Activated T-helper 2 cell treated with anti-CD3 and anti-CD28 coated beads, Interferon-gamma antibody, Interleukin-2, Interleukin-4, amounts not matched to agents 10 μg/mL and 5 μg/mL and 100 μg/mL, durations not matched to agents 14 hours and 24 hours and 36 hours (primary cell): ENCODE measurements around the gene LYZ. TPM values are rescaled to one million over a fixed set of nuclear protein-coding genes. Genes with fewer than 3 reads are reported as not detected.
"Not testable (repeated sequence)": the region's sequence is repeated elsewhere in the genome, so short reads cannot be mapped to it uniquely, and the experiment has no call there.

ENCODE experiments used
- DNase-seq: peaks from one replicate; pipeline ENCODE4 v3.0.0; 2021; ENCODE audit warnings: low spot score
- H3K27ac Mint-ChIP-seq: one replicate; pipeline ENCODE4 v1.8.0; 2021; ENCODE audit warnings: mixed read lengths
- H3K27me3 Mint-ChIP-seq: one replicate; pipeline ENCODE4 v1.8.0; 2021; ENCODE audit warnings: low read depth, mixed read lengths
- H3K36me3 Mint-ChIP-seq: one replicate; pipeline ENCODE4 v1.8.0; 2021; ENCODE audit warnings: low read depth, mixed read lengths
- H3K4me1 Mint-ChIP-seq: one replicate; pipeline ENCODE4 v1.8.0; 2021; ENCODE audit warnings: low read depth, mixed read lengths
- H3K4me3 Mint-ChIP-seq: one replicate; pipeline ENCODE4 v1.8.0; 2021; ENCODE audit warnings: low read depth, mild to moderate bottlenecking, moderate library complexity, mixed read lengths
- H3K9me3 Mint-ChIP-seq: one replicate; pipeline ENCODE4 v1.8.0; 2021; ENCODE audit warnings: mixed read lengths
- intact Hi-C: fragments of 100-400 bp; cut with micrococcal nuclease; formaldehyde crosslinking; loops from one replicate; pipeline ENCODE4 v1.15.1; 2023
- total RNA-seq: library from RNA; stranded (reverse); gene quantifications from 2 replicates; pipeline ENCODE4 v1.2.3, GENCODE V29; 2022

LYZ gene
- total RNA-seq, result not detected in 2 replicates

GRCh38 chr12:69348162-69348938 lies at the start of gene LYZ:
TSS of gene LYZ (plus strand) at chr12:69348381. CDS start at chr12:69348409, 28 bp downstream.
- H3K27me3 Mint-ChIP-seq, result peaks cover 15% of the 10 kb centered on the region
- H3K4me3 Mint-ChIP-seq, result no peak within 1 kb of the TSS
- H3K36me3 Mint-ChIP-seq, result no peaks in the 10 kb centered on the region
- intact Hi-C loops, result no loop called here
- H3K9me3 Mint-ChIP-seq, result no peaks in the 10 kb centered on the region
- H3K4me1 Mint-ChIP-seq, result peaks cover 4% of the 10 kb centered on the region
- H3K27ac Mint-ChIP-seq, result no peak within 1 kb of the TSS
- no peak for DNase-seq

- no peak overlapping the region for H3K27ac Mint-ChIP-seq
- intact Hi-C loops, result no loop called here
- peaks cover 27% of the 10 kb centered on the region for H3K27me3 Mint-ChIP-seq
- peaks cover 2% of the 10 kb centered on the region for H3K4me1 Mint-ChIP-seq
- peaks cover 5% of the 10 kb centered on the region for H3K9me3 Mint-ChIP-seq
- DNase-seq, result no peak
- no peak overlapping the region for H3K4me3 Mint-ChIP-seq
- H3K36me3 Mint-ChIP-seq, result no peaks in the 10 kb centered on the region
Measured at GRCh38 chr12:69298947-69299346, 49.2 kb upstream of the LYZ start.

GRCh38 chr12:69304284-69304683 lies 43.9 kb upstream of the LYZ start:
- intact Hi-C loops, result no loop called here
- H3K9me3 Mint-ChIP-seq, result peaks cover 27% of the 10 kb centered on the region
- H3K27ac Mint-ChIP-seq, result no peak overlapping the region
- peaks cover 22% of the 10 kb centered on the region for H3K27me3 Mint-ChIP-seq
- no peak overlapping the region for H3K4me3 Mint-ChIP-seq
- H3K36me3 Mint-ChIP-seq, result no peaks in the 10 kb centered on the region
- DNase-seq, result no peak
- no peaks in the 10 kb centered on the region for H3K4me1 Mint-ChIP-seq

DNA sequence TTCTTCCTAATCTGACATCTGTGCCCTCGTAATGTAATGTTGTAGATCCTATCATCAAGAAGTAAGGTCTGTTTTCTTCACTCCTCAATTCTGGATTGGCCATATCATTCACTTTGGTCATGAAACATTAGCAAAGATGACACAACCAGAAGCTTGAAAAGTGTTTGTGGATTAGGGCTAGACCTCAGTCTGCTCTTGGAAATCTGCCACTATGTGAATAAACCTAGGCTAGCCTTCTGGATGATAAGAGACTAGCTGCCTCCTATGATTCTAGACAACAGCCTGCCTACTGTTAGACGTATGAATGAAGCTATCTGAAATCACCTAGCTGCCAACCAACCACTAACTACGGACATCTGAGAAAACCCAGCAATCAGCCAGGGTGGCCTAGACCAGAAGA lies 38.7 kb upstream of the LYZ start:
- Mint-ChIP-seq H3K4me3 (no peak overlapping the region), H3K27ac (no peak overlapping the region), H3K9me3 (peaks cover 23% of the 10 kb centered on the region), H3K36me3 (no peaks in the 10 kb centered on the region), H3K27me3 (peaks cover 6% of the 10 kb centered on the region), H3K4me1 (no peaks in the 10 kb centered on the region)
- DNase-seq, result no peak
- intact Hi-C loops, result no loop called here

DNA sequence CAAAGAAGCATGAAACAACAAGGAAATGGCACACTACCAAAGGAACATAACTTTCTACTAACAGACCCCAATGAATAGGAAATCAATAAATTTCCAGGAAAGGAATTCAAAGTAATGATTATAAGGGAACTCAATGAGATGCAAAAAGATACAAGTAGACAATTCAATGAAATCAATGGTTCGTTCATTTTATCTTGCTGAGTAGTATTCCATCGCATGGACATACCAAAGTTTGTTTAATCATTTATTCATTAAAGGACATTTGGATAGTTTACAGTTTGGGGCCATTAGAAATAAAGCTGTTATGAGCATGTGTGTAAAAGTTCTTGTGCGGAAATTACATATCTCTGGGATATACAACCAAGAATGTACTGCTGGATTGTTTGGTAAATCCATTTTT lies 35.0 kb upstream of the LYZ start:
- no peaks in the 10 kb centered on the region for H3K4me1 Mint-ChIP-seq
- DNase-seq, result no peak
- peaks cover 11% of the 10 kb centered on the region for H3K9me3 Mint-ChIP-seq
- no peak overlapping the region for H3K4me3 Mint-ChIP-seq
- H3K36me3 Mint-ChIP-seq, result no peaks in the 10 kb centered on the region
- H3K27ac Mint-ChIP-seq, result no peak overlapping the region
- H3K27me3 Mint-ChIP-seq, result no peaks in the 10 kb centered on the region
- intact Hi-C loops, result no loop called here

- H3K27ac Mint-ChIP-seq, H3K4me3 Mint-ChIP-seq, H3K4me1 Mint-ChIP-seq, intact Hi-C loops, H3K36me3 Mint-ChIP-seq, DNase-seq: not testable (repeated sequence)
- H3K9me3 Mint-ChIP-seq, result peaks cover 23% of the 10 kb centered on the region
- H3K27me3 Mint-ChIP-seq, result peaks cover 15% of the 10 kb centered on the region
Measured at GRCh38 chr12:69316784-69317183, 31.4 kb upstream of the LYZ start.

DNA sequence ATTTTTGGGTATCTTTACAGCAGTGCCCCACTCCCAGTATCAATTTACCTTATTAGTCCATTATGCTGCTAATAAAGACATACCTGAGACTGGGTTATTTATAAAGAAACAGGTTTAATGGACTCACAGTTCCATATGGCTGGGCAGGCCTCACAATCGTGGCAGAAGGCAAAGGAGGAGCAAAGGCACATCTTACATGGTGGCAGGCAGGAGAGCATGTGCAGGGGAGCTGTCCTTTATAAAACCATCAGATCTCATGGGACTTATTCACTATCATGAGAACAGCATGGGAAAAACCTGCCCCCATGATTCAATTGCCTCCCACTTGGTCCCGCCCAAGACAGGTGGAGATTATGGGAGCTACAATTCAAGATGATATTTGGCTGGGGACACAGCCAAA lies 30.9 kb upstream of the LYZ start:
- DNase-seq, H3K36me3 Mint-ChIP-seq, H3K27ac Mint-ChIP-seq, H3K4me1 Mint-ChIP-seq, H3K4me3 Mint-ChIP-seq, intact Hi-C loops: not testable (repeated sequence)
- peaks cover 23% of the 10 kb centered on the region for H3K9me3 Mint-ChIP-seq
- H3K27me3 Mint-ChIP-seq, result peaks cover 15% of the 10 kb centered on the region

GRCh38 chr12:69318225-69318624 lies 30.0 kb upstream of the LYZ start:
- H3K36me3 Mint-ChIP-seq, result no peaks in the 10 kb centered on the region
- H3K4me3 Mint-ChIP-seq, result no peak overlapping the region
- peaks cover 23% of the 10 kb centered on the region for H3K9me3 Mint-ChIP-seq
- no peak for DNase-seq
- H3K4me1 Mint-ChIP-seq, result peaks cover 3% of the 10 kb centered on the region
- intact Hi-C loops, result no loop called here
- peaks cover 15% of the 10 kb centered on the region for H3K27me3 Mint-ChIP-seq
- H3K27ac Mint-ChIP-seq, result no peak overlapping the region

- H3K4me1 Mint-ChIP-seq, result peaks cover 9% of the 10 kb centered on the region
- H3K9me3 Mint-ChIP-seq, result peaks cover 23% of the 10 kb centered on the region
- intact Hi-C loops, result loop anchor here (1.0 kb wide), 1 partner anchor 12 kb away; no protein-coding TSS in a partner anchor
- no peak overlapping the region for H3K27ac Mint-ChIP-seq
- H3K4me3 Mint-ChIP-seq, result no peak overlapping the region
- H3K36me3 Mint-ChIP-seq, result no peaks in the 10 kb centered on the region
- DNase-seq, result no peak
- H3K27me3 Mint-ChIP-seq, result peaks cover 20% of the 10 kb centered on the region
Measured at GRCh38 chr12:69321351-69321750, 26.8 kb upstream of the LYZ start.

- peaks cover 22% of the 10 kb centered on the region for H3K27me3 Mint-ChIP-seq
- H3K4me1 Mint-ChIP-seq, result peaks cover 15% of the 10 kb centered on the region
- H3K4me3 Mint-ChIP-seq, result no peak overlapping the region
- intact Hi-C loops, result no loop called here
- no peaks in the 10 kb centered on the region for H3K36me3 Mint-ChIP-seq
- no peak overlapping the region for H3K27ac Mint-ChIP-seq
- H3K9me3 Mint-ChIP-seq, result peaks cover 4% of the 10 kb centered on the region
- no peak for DNase-seq
Measured at GRCh38 chr12:69324797-69325466, 23.2 kb upstream of the LYZ start.

GRCh38 chr12:69328426-69328825 lies 19.8 kb upstream of the LYZ start:
- Mint-ChIP-seq H3K36me3 (no peaks in the 10 kb centered on the region), H3K4me3 (no peak overlapping the region), H3K9me3 (no peaks in the 10 kb centered on the region), H3K4me1 (peaks cover 28% of the 10 kb centered on the region), H3K27me3 (peaks cover 12% of the 10 kb centered on the region), H3K27ac (no peak overlapping the region)
- intact Hi-C loops, result no loop called here
- DNase-seq, result no peak

GRCh38 chr12:69329669-69330428 lies 18.3 kb upstream of the LYZ start:
- Mint-ChIP-seq H3K27ac (peak overlapping the region; percentile 83), H3K27me3 (peaks cover 7% of the 10 kb centered on the region), H3K9me3 (no peaks in the 10 kb centered on the region), H3K4me1 (peaks cover 34% of the 10 kb centered on the region), H3K4me3 (peak overlapping the region; percentile 68), H3K36me3 (no peaks in the 10 kb centered on the region)
- intact Hi-C loops, result loop anchor here (5.0 kb wide), 1 partner anchor 38 kb away; no protein-coding TSS in a partner anchor
- no peak for DNase-seq
